GM12878 (cell line): Measurements from ENCODE around the gene MDGA2. TPM values are rescaled to one million over a fixed set of nuclear protein-coding genes. Genes with fewer than 3 reads are reported as not detected.

ENCODE experiments used
- ATAC-seq: fragments of 200-7000 bp; cut with Tn5 transposase; 3 replicates; pipeline ENCODE4 v1.9.1; 2020; ENCODE audit warnings: mild to moderate bottlenecking, moderate library complexity
- BruUV-seq: library from RNA; stranded (reverse); fragments of 400-500 nt; replicated peaks from 2 replicates; lab custom pipeline; 2021; lab: Mats Ljungman, UMichigan
- CTCF ChIA-PET: fragments of 300-600 bp; sonication (Branson Sonifier 250); formaldehyde crosslinking; extraction: SDS; loops from one replicate; lab custom pipeline; 2021; ENCODE audit warnings: inconsistent platforms; lab: Yijun Ruan, JAX
- POLR2A ChIA-PET: fragments of 350-600 bp; formaldehyde crosslinking; extraction: SDS; loops from one replicate; lab custom pipeline; 2021; ENCODE audit warnings: inconsistent platforms; lab: Charles Lee
- RAD21 ChIA-PET: fragments of 300-600 bp; sonication (Branson Sonifier 250); formaldehyde crosslinking; loops from one replicate; lab custom pipeline; 2023; ENCODE audit warnings: antibody characterized with exemption; ENCODE audit not compliant: unreplicated experiment; lab: Charles Lee
- SMC1A ChIA-PET: fragments of 300-600 bp; sonication (Branson Sonifier 250); formaldehyde crosslinking; loops from one replicate; lab custom pipeline; 2023; ENCODE audit not compliant: unreplicated experiment, uncharacterized antibody; lab: Charles Lee
- DNase-seq: peaks from one replicate; pipeline ENCODE4 v3.0.0-alpha.2; 2011; ENCODE audit warnings: low read depth, low spot score
- FAIRE-seq: peaks from 3 replicates; lab custom pipeline; 2011; peaks lifted over from hg19 to GRCh38; lab: Jason Lieb, UNC
- H2AFZ ChIP-seq: 2 replicates; pipeline ENCODE4 v1.6.0; 2011; ENCODE audit warnings: low read depth, low read length, control low read depth; ENCODE audit not compliant: control insufficient read depth
- H3K27ac ChIP-seq: 2 replicates; pipeline ENCODE4 v1.5.1; 2011; ENCODE audit warnings: control low read depth; ENCODE audit not compliant: control insufficient read depth, insufficient read depth
- H3K27me3 ChIP-seq, 2 experiments: replicated peaks in 1 of 2; 2 replicates each; pipeline versions ENCODE4 v1.6.0 to v1.6.1; 2011; ENCODE audit warnings: low read length in 1 of 2; ENCODE audit not compliant: control insufficient read depth in 2 of 2, insufficient read depth in 2 of 2
- H3K36me3 ChIP-seq, 2 experiments: 2 replicates each; pipeline ENCODE4 v1.5.1; 2011; ENCODE audit warnings: low read length in 1 of 2; ENCODE audit not compliant: control insufficient read depth in 2 of 2, insufficient read depth in 2 of 2
- H3K4me1 ChIP-seq: 2 replicates; pipeline ENCODE4 v1.6.1; 2011; ENCODE audit warnings: mild to moderate bottlenecking, low read length, moderate library complexity, mixed read lengths; ENCODE audit not compliant: control insufficient read depth, insufficient read depth
- H3K4me2 ChIP-seq: 2 replicates; pipeline ENCODE4 v1.6.0; 2011; ENCODE audit warnings: control low read depth; ENCODE audit not compliant: control insufficient read depth, insufficient read depth
- H3K4me3 ChIP-seq: fragments of 200-600 bp; sonication (generic); 2 replicates; pipeline ENCODE4 v1.5.1; 2016
- H3K79me2 ChIP-seq: 2 replicates; pipeline ENCODE4 v1.6.0; 2011; ENCODE audit warnings: low read length; ENCODE audit not compliant: control insufficient read depth, insufficient read depth
- H3K9ac ChIP-seq: 2 replicates; pipeline ENCODE4 v1.8.0; 2011; ENCODE audit warnings: low read length, control low read depth, mixed read lengths; ENCODE audit not compliant: control insufficient read depth, insufficient read depth
- H3K9me3 ChIP-seq: replicated peaks from 3 replicates; pipeline ENCODE4 v1.5.1; 2011; ENCODE audit warnings: mild to moderate bottlenecking, low read length; ENCODE audit not compliant: control insufficient read depth, insufficient read depth
- H4K20me1 ChIP-seq: 2 replicates; pipeline ENCODE4 v1.6.0; 2011; ENCODE audit not compliant: control insufficient read depth, insufficient read depth
- ASH2L ChIP-seq: fragments of 300-600, 200-600 bp; sonication (generic); IDR thresholded peaks from 2 replicates; pipeline ENCODE4 v1.6.1; 2017; ENCODE audit warnings: low read depth, mild to moderate bottlenecking, borderline replicate concordance
- CREB1 ChIP-seq: IDR thresholded peaks from 2 replicates; pipeline ENCODE4 v1.6.1; 2012; ENCODE audit warnings: low read depth, mild to moderate bottlenecking, inconsistent platforms
- HDGF ChIP-seq: fragments of 450-650 bp; IDR thresholded peaks from 2 replicates; pipeline ENCODE4 v1.6.1; 2016; ENCODE audit warnings: antibody characterized with exemption
- IRF4 ChIP-seq: IDR thresholded peaks from 2 replicates; pipeline ENCODE4 v1.6.1; 2011; ENCODE audit warnings: low read depth, low read length
- JUNB ChIP-seq: IDR thresholded peaks from 2 replicates; pipeline ENCODE4 v1.6.1; 2016; ENCODE audit warnings: antibody characterized with exemption, mild to moderate bottlenecking
- NFYB ChIP-seq: IDR thresholded peaks from 2 replicates; pipeline ENCODE4 v1.6.1; 2011; ENCODE audit warnings: low read depth, mild to moderate bottlenecking, low read length, improper control_type of control experiment, moderate library complexity; ENCODE audit not compliant: insufficient read depth
- RFX5 ChIP-seq: IDR thresholded peaks from 2 replicates; pipeline ENCODE4 v1.6.1; 2011; ENCODE audit warnings: low read depth, low read length, improper control_type of control experiment
- SIN3A ChIP-seq: IDR thresholded peaks from 2 replicates; pipeline ENCODE4 v1.6.1; 2012; ENCODE audit warnings: low read depth, low read length, improper control_type of control experiment
- ZSCAN29 ChIP-seq: fragments of 450-650 bp; IDR thresholded peaks from 2 replicates; pipeline ENCODE4 v1.6.1; 2017; ENCODE audit warnings: mild to moderate bottlenecking, moderate library complexity
- WGBS: methylation state at CpG from one replicate; pipeline ENCODE4 v1.1.6; 2016; ENCODE audit warnings: low lambda C conversion rate; ENCODE audit not compliant: insufficient replicate concordance, insufficient coverage; ENCODE audit errors: missing lambda C conversion rate; 5-methylcytosine and 5-hydroxymethylcytosine counted together
- in situ Hi-C: fragments of 300-500 bp; cut with MboI; formaldehyde crosslinking; loops from 9 replicates; pipeline ENCODE4 v1.14.3; 2018; ENCODE audit warnings: mixed read lengths
- intact Hi-C: fragments of 100-400 bp; cut with micrococcal nuclease; formaldehyde crosslinking; loops from one replicate; pipeline ENCODE4 v1.14.2; 2022; ENCODE audit not compliant: unreplicated experiment
- polyA plus RNA-seq, 11 experiments: library from polyadenylated mRNA; depleted of rRNA in 4 of 11; unstranded in 6 of 11; stranded (reverse) in 5 of 11; fragments of >200 nt; fragmentation: Nextera tagmentation in 4 of 11; fragmentation: Illumina TruSeq in 1 of 11; extraction: Ambion mirVana in 4 of 11; extraction: Trizol in 1 of 11; gene quantifications; 1 replicate in 1 of 11; 2 replicates in 10 of 11; pipeline versions ENCODE4 v1.2.1 to v1.2.3, GENCODE V29; 2011 to 2016; ENCODE audit warnings: inconsistent platforms in 2 of 11, missing spikeins in 2 of 11, low read depth in 1 of 11
- total RNA-seq, 4 experiments: library from RNA; depleted of rRNA in 3 of 4; stranded (reverse); fragments of >200 nt in 3 of 4; fragmentation: Illumina TruSeq in 1 of 4; extraction: Trizol in 1 of 4; gene quantifications; 2 replicates each; pipeline versions ENCODE4 v1.2.1 to v1.2.3, GENCODE V29; 2013 to 2021
- TF ChIP-seq, protein P1 (sequence below): fragments of 450-650 bp; IDR thresholded peaks from 2 replicates; pipeline ENCODE4 v1.6.1; 2016; ENCODE audit warnings: mild to moderate bottlenecking
- TF ChIP-seq, protein P2 (sequence below): fragments of 450-650 bp; IDR thresholded peaks from 2 replicates; pipeline ENCODE4 v1.6.1; 2017; ENCODE audit warnings: mild to moderate bottlenecking, low read depth, inconsistent platforms; ENCODE audit not compliant: poor library complexity, severe bottlenecking
- TF ChIP-seq, protein P3 (sequence below): IDR thresholded peaks from 2 replicates; pipeline ENCODE4 v1.6.1; 2011; ENCODE audit warnings: low read depth, mild to moderate bottlenecking, low read length, moderate library complexity, borderline replicate concordance; ENCODE audit errors: extremely low read depth

Gene MDGA2
- total and polyA plus RNA-seq, 10 of the 15 experiments (the other 5 are each of a cell fraction or from before 2014, with no cell fraction given), result not detected

DNA sequence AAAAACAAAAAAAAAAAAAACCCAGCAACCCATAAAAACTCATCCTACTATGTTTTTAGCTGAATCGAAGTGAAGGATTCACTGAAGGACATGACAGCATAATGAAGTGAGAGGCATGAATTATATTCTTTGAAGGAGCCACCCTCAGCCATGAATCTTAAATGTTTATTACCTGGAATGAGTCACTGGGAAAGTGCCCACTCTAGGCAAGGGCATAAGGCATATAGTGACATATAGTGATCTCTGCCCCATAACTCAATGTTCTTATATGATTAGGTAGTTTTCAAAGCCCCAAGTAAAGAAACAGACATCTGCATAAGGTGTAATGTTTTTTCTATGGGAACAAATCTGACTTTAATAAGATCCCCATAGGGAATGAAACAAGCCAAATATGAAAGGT is 79.9 kb downstream of the MDGA2 start (continued):
- no peak for TF ChIP-seq CREB1

DNA sequence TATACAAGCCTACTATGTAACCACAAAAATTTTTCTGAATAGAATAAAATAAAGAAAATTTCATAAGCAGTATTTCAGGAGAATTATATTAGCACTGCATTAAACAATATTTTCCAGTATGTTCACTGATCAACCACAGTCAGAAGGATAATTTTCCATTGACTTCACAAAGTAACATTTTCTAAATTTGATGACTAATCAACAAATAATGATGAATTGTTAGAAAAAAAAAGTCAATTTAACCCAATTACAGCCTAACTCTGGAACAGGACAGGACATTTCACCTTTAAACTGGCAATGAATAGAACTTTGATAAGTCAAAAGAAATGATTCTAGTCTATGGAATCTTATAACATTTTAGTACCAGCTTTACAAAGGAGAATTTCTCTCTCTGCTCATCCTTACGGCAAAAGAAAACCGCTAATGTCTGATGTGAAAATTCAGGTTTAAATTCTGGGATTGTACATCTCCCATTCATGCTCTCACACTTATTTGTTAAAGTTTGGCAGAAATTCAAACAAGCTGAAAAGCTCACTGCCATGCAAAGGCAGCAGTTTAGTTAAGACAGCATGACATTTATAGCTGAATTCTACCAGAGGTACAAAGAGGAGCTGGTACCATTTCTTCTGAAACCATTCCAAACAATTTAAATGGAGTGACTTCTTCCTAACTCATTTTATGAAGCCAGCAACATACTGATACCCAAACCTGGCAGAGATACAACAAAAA is 84.5 kb downstream of the MDGA2 start:
- 55% methylated on average over 2 of the region's 2 CpGs for WGBS
- RAD21 ChIA-PET, result no interaction called here
- in situ Hi-C loops (no loop called here), intact Hi-C loops (no loop called here)
- Histone ChIP-seq H3K4me2 (no peak overlapping the region), H2AFZ (no peak overlapping the region), H3K27ac (no peak overlapping the region), H3K36me3 (no peaks in the 10 kb centered on the region), H3K27me3 (no peaks in the 10 kb centered on the region), H3K9ac (no peak overlapping the region), H3K4me3 (no peak overlapping the region), H3K79me2 (no peaks in the 10 kb centered on the region), H3K4me1 (no peaks in the 10 kb centered on the region), H4K20me1 (no peaks in the 10 kb centered on the region), H3K9me3 (no peaks in the 10 kb centered on the region; the same call in 2 of the 3 replicates)
- BruUV-seq, result no TSS peak
- SMC1A ChIA-PET, result no interaction called here
- ATAC-seq (no peak), DNase-seq (no peak), FAIRE-seq (no peak)
- POLR2A ChIA-PET, result no interaction called here
- CTCF ChIA-PET, result no interaction called here
- no peak for TF ChIP-seq IRF4
- TF ChIP-seq NFYB, result no peak
- no peak for TF ChIP-seq ASH2L
- TF ChIP-seq RFX5, result no peak
- TF ChIP-seq SIN3A, result no peak
- TF ChIP-seq ZSCAN29, result no peak
- no peak for TF ChIP-seq JUNB
- TF ChIP-seq, protein P1, sequence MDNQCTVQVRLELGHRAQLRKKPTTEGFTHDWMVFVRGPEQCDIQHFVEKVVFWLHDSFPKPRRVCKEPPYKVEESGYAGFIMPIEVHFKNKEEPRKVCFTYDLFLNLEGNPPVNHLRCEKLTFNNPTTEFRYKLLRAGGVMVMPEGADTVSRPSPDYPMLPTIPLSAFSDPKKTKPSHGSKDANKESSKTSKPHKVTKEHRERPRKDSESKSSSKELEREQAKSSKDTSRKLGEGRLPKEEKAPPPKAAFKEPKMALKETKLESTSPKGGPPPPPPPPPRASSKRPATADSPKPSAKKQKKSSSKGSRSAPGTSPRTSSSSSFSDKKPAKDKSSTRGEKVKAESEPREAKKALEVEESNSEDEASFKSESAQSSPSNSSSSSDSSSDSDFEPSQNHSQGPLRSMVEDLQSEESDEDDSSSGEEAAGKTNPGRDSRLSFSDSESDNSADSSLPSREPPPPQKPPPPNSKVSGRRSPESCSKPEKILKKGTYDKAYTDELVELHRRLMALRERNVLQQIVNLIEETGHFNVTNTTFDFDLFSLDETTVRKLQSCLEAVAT, result no peak
- TF ChIP-seq, protein P2, sequence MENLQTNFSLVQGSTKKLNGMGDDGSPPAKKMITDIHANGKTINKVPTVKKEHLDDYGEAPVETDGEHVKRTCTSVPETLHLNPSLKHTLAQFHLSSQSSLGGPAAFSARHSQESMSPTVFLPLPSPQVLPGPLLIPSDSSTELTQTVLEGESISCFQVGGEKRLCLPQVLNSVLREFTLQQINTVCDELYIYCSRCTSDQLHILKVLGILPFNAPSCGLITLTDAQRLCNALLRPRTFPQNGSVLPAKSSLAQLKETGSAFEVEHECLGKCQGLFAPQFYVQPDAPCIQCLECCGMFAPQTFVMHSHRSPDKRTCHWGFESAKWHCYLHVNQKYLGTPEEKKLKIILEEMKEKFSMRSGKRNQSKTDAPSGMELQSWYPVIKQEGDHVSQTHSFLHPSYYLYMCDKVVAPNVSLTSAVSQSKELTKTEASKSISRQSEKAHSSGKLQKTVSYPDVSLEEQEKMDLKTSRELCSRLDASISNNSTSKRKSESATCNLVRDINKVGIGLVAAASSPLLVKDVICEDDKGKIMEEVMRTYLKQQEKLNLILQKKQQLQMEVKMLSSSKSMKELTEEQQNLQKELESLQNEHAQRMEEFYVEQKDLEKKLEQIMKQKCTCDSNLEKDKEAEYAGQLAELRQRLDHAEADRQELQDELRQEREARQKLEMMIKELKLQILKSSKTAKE, result no peak
- TF ChIP-seq, protein P3, sequence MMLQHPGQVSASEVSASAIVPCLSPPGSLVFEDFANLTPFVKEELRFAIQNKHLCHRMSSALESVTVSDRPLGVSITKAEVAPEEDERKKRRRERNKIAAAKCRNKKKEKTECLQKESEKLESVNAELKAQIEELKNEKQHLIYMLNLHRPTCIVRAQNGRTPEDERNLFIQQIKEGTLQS, result no peak
- TF ChIP-seq HDGF, result no peak
